ENCODE data around the gene ZFP36. TPM values are rescaled to one million over a fixed set of nuclear protein-coding genes. Genes with fewer than 3 reads are reported as not detected.

Gene ZFP36
- total and polyA plus RNA-seq, 3 donors from 2014 or later: 46.4 to 90.9 (median 77.7) TPM

DNA sequence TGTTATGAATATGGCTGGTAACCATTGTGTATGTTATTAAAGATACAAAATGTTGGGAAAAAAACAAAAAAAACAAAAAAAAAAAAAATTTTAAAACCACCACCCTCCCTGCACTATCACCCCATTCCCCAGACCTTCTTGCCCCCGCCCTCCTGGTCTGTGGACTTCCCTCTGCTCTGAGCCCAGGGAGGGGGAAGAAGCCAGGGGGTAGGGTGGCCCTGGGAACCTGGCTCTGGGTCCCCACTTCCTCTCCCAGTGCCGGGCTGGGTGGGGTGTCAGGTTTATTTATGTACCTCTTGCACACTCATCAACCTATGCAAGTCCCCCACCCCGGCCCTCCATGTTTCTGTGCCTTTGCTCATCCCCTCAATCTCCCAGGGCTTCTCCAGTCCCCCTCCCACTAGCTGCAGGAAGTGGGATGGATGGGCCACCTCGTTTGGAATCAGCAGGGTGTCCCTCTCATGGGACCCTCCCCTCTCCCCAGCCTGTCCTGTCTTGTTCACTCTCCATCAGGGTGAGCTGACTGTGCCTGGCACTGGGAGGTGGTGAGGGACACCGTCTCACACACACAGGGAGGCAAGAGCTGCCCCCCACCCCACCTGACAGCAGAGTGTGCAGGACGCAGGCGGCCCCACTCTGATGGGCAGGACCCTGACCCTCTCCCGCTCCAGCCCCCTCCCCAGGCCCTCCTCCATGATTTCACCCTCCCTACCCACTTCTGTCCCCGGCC, 21.6 kb upstream of the ZFP36 start:
- Histone ChIP-seq H3K4me1 (peaks cover 4% of the 10 kb centered on the region), H3K9me3 (no peaks in the 10 kb centered on the region), H3K4me3 (no peak overlapping the region), H3K27ac (no peak overlapping the region), H3K27me3 (no peaks in the 10 kb centered on the region), H3K36me3 (ENCODE audit: low read depth, missing control alignments) (peaks cover 4% of the 10 kb centered on the region)
- TF ChIP-seq, protein P1, sequence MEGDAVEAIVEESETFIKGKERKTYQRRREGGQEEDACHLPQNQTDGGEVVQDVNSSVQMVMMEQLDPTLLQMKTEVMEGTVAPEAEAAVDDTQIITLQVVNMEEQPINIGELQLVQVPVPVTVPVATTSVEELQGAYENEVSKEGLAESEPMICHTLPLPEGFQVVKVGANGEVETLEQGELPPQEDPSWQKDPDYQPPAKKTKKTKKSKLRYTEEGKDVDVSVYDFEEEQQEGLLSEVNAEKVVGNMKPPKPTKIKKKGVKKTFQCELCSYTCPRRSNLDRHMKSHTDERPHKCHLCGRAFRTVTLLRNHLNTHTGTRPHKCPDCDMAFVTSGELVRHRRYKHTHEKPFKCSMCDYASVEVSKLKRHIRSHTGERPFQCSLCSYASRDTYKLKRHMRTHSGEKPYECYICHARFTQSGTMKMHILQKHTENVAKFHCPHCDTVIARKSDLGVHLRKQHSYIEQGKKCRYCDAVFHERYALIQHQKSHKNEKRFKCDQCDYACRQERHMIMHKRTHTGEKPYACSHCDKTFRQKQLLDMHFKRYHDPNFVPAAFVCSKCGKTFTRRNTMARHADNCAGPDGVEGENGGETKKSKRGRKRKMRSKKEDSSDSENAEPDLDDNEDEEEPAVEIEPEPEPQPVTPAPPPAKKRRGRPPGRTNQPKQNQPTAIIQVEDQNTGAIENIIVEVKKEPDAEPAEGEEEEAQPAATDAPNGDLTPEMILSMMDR (IDR thresholded peaks at IDR 0.05): no peak
- TF ChIP-seq POLR2A (IDR thresholded peaks at IDR 0.05): no peak
- intact Hi-C loops (cut with DNase I; ENCODE audit: low total_unique reads): no loop called here
- 72 to 73% methylated on average over 8 to 9 of the region's 9 CpGs for WGBS, 2 donors
- no peak for DNase-seq

GRCh38 chr19:39385629-39386411, 20.8 kb upstream of the ZFP36 start:
- no peaks in the 10 kb centered on the region for H3K36me3 ChIP-seq (ENCODE audit: low read depth, missing control alignments)
- DNase-seq: no peak
- WGBS, 2 donors: 78 to 80% methylated on average over 20 of the region's 20 CpGs
- H3K27ac ChIP-seq: no peak overlapping the region
- no peaks in the 10 kb centered on the region for H3K9me3 ChIP-seq
- TF ChIP-seq, protein P1 (IDR thresholded peaks at IDR 0.05): no peak
- TF ChIP-seq POLR2A (IDR thresholded peaks at IDR 0.05): no peak
- peaks cover 9% of the 10 kb centered on the region for H3K4me1 ChIP-seq
- intact Hi-C loops (cut with DNase I; ENCODE audit: low total_unique reads): no loop called here
- H3K4me3 ChIP-seq: no peak overlapping the region
- no peaks in the 10 kb centered on the region for H3K27me3 ChIP-seq

DNA sequence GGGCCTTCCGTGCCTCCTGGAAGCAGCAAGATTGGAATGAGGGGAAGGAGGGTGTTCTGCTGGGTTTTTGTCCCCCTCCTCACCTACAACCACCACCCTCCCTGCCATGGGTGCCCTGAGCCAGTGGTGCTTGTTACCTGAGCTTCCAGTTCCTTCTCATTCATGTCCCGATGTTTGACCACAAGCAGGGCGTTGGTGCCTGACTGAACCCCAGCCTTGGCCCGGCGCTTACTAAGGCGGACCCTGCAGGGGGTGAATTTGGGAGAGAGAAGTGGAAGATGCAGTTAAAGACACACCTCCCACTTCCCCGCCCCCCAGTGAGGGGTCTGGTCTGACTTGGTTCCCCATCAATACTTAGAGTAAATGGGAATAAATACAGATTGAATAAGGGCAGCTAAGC, 20.1 kb upstream of the ZFP36 start:
- no peaks in the 10 kb centered on the region for H3K27me3 ChIP-seq
- TF ChIP-seq, protein P1 (IDR thresholded peaks at IDR 0.05): no peak
- no peak for TF ChIP-seq POLR2A (IDR thresholded peaks at IDR 0.05)
- peaks cover 11% of the 10 kb centered on the region for H3K4me1 ChIP-seq
- 83 to 86% methylated on average over 7 of the region's 7 CpGs for WGBS, 2 donors
- H3K36me3 ChIP-seq (ENCODE audit: low read depth, missing control alignments): no peaks in the 10 kb centered on the region
- H3K27ac ChIP-seq: no peak overlapping the region
- H3K9me3 ChIP-seq: no peaks in the 10 kb centered on the region
- intact Hi-C loops (cut with DNase I; ENCODE audit: low total_unique reads): no loop called here
- DNase-seq: no peak
- H3K4me3 ChIP-seq: no peak overlapping the region

DNA sequence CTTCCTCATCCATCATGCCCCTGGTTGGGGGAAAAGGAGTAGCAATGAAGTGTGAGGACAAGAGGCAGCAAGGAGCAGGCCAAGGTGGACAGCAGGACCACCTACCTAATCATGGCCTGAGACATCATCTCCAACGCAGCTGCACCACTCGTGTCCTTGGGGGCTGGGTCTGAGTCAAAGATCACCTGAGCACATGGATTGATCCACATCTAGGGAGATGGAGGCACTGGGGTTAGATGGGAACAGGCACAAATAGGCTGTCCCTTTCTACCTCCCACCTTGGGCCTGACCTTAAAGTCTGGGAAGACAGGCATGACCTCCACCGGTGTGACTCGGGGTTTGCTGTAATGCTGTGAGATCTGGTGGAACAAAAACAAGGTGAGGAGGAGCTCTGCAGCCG, 18.0 kb upstream of the ZFP36 start:
- intact Hi-C loops (cut with DNase I; ENCODE audit: low total_unique reads): no loop called here
- TF ChIP-seq, protein P1 (IDR thresholded peaks at IDR 0.05): no peak
- no peak for TF ChIP-seq POLR2A (IDR thresholded peaks at IDR 0.05)
- WGBS, 2 donors: 81 to 84% methylated on average over 5 of the region's 5 CpGs
- no peaks in the 10 kb centered on the region for H3K36me3 ChIP-seq (ENCODE audit: low read depth, missing control alignments)
- H3K27ac ChIP-seq: no peak overlapping the region
- H3K27me3 ChIP-seq: no peaks in the 10 kb centered on the region
- H3K4me1 ChIP-seq: peaks cover 21% of the 10 kb centered on the region
- no peak overlapping the region for H3K4me3 ChIP-seq
- H3K9me3 ChIP-seq: no peaks in the 10 kb centered on the region
- DNase-seq: no peak
